Prostate gland (tissue), 2 donors: ENCODE measurements around the gene MBP. TPM values are rescaled to one million over a fixed set of nuclear protein-coding genes. Genes with fewer than 3 reads are reported as not detected.

Source experiments
- DNase-seq: peaks from one replicate; pipeline ENCODE4 v3.0.0-alpha.2; 2019; ENCODE audit warnings: low spot score
- H3K27ac ChIP-seq, 2 donors: fragments of 200-600 bp; sonication (generic); 2 replicates each; pipeline ENCODE4 v1.5.1; 2017 to 2019
- H3K27me3 ChIP-seq: fragments of 200-600 bp; sonication (generic); replicated peaks from 2 replicates; pipeline ENCODE4 v1.5.1; 2019; ENCODE audit not compliant: insufficient read depth
- H3K36me3 ChIP-seq, 2 donors: fragments of 200-600 bp; sonication (generic); 1 replicate in 1 of 2; 2 replicates in 1 of 2; pipeline versions ENCODE4 v1.5.1 to v1.8.1; 2017 to 2019
- H3K4me1 ChIP-seq: fragments of 200-600 bp; sonication (generic); replicated peaks from 2 replicates; pipeline ENCODE4 v1.5.1; 2019
- H3K4me3 ChIP-seq, 2 donors: fragments of 200-600 bp; sonication (generic); 2 replicates each; pipeline ENCODE4 v1.5.1; 2017 to 2019
- H3K9me3 ChIP-seq: fragments of 200-600 bp; sonication (generic); 2 replicates; pipeline ENCODE4 v1.5.1; 2017
- CTCF ChIP-seq, 4 experiments: fragments of 200-600 bp in 2 of 4; fragments of 450-650 bp in 2 of 4; sonication (generic) in 2 of 4; IDR thresholded peaks; 1 replicate in 3 of 4; 2 replicates in 1 of 4; pipeline ENCODE4 v1.5.1; 2016 to 2019; ENCODE audit warnings: antibody characterized with exemption in 4 of 4, mild to moderate bottlenecking in 2 of 4, moderate library complexity in 2 of 4
- POLR2A ChIP-seq: fragments of 450-650 bp; IDR thresholded peaks from one replicate; pipeline ENCODE4 v1.6.1; 2016; ENCODE audit warnings: antibody characterized with exemption, mild to moderate bottlenecking
- POLR2AphosphoS5 ChIP-seq: sonication (generic); formaldehyde crosslinking; IDR thresholded peaks from one replicate; pipeline ENCODE4 v1.6.1; 2017; ENCODE audit warnings: antibody characterized with exemption
- WGBS: methylation state at CpG from one replicate; pipeline ENCODE4 v1.1.5; 2018; 5-methylcytosine and 5-hydroxymethylcytosine counted together
- intact Hi-C: fragments of 100-400 bp; cut with DNase I; formaldehyde crosslinking; loops from one replicate; pipeline ENCODE4 v1.14.2; 2022
- total RNA-seq, 2 donors: library from RNA; depleted of rRNA; stranded (reverse); fragments of >200 nt; gene quantifications; one replicate each; pipeline ENCODE4 v1.1.0, GENCODE V29; 2016

Gene MBP
- total RNA-seq, 2 donors from 2014 or later = 19.8 to 43.5 TPM

DNA sequence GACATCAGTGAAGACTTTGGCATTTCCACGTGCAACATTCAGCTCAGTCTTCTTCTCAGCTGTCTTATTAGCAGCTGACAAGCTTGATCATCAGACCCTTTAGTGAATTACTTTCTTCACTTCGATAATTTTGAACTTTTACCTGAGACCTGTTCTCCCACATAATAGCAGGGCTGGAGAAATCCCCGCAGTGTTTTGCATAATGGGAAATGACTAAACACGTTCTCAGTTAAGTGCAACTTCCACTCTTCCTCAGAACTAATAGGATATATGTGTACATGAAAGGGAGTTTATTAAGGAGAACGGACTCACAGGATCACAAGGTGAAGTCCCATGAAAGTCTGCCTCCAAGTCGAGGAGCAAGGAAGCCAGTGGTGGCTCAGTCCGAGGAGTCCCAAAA is 28.8 kb upstream of the MBP start:
- Histone ChIP-seq H3K27ac (no peak overlapping the region), H3K9me3 (no peaks in the 10 kb centered on the region), H3K27me3 (peaks cover 3% of the 10 kb centered on the region), H3K4me1 (no peaks in the 10 kb centered on the region), H3K4me3 (no peak overlapping the region), H3K36me3 (no peaks in the 10 kb centered on the region)
- TF ChIP-seq POLR2A = no peak
- TF ChIP-seq CTCF (IDR thresholded peaks at IDR 0.05) = no peak
- no peak for TF ChIP-seq POLR2AphosphoS5
- no peak for DNase-seq
- WGBS = 77% methylated on average over 7 of the region's 7 CpGs
- intact Hi-C loops = no loop called here

DNA sequence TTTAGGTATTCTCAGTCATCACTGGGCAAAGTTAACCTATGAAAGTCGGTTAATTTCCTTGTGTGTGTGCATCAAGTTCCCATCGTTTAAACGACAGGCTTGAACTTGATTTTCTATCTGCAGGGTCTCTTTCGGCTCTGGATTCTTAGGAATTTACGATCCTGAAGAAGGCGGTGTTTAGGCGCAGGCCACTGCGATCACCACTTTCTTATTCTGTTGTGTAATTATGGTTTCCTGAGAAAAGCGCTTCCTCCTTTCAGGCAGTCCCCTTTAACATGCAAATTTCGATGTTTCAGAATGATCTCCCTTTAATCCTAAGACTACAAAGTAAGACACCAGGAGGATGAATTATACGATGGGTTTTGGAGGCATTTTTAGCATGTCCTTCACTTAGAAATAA is 27.9 kb upstream of the MBP start:
- no peak for DNase-seq
- TF ChIP-seq POLR2A (no peak), CTCF (IDR thresholded peaks at IDR 0.05) (no peak), POLR2AphosphoS5 (no peak)
- Histone ChIP-seq H3K9me3 (no peaks in the 10 kb centered on the region), H3K36me3 (no peaks in the 10 kb centered on the region), H3K27me3 (peaks cover 3% of the 10 kb centered on the region), H3K27ac (no peak overlapping the region), H3K4me1 (no peaks in the 10 kb centered on the region), H3K4me3 (no peak overlapping the region)
- intact Hi-C loops = no loop called here
- 34% methylated on average over 11 of the region's 11 CpGs for WGBS

DNA sequence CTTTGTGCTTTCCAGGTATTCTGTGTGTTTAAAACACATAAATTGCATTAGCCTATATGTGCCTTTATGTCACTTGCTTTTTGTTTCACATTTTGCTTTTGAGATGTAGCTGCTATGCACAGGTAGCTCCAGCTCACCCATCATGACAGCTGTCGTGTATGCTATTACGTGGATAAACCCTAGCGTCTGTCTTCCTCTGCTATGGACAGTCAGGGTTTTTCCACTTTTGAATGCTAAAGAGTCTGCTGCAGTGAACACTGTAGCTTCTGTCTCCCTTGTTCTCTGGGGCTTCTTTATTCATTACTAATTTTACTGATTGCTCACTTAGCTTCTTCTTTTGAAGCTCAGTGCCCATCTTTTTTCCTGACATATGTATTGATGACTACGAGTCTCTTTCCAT is 24.7 kb upstream of the MBP start:
- 81% methylated on average over 4 of the region's 4 CpGs for WGBS
- Histone ChIP-seq H3K36me3 (no peaks in the 10 kb centered on the region), H3K27me3 (no peaks in the 10 kb centered on the region), H3K4me3 (no peak overlapping the region), H3K9me3 (no peaks in the 10 kb centered on the region), H3K27ac (no peak overlapping the region), H3K4me1 (no peaks in the 10 kb centered on the region)
- TF ChIP-seq CTCF (IDR thresholded peaks at IDR 0.05) (no peak), POLR2AphosphoS5 (no peak), POLR2A (no peak)
- DNase-seq = no peak
- intact Hi-C loops = no loop called here

DNA sequence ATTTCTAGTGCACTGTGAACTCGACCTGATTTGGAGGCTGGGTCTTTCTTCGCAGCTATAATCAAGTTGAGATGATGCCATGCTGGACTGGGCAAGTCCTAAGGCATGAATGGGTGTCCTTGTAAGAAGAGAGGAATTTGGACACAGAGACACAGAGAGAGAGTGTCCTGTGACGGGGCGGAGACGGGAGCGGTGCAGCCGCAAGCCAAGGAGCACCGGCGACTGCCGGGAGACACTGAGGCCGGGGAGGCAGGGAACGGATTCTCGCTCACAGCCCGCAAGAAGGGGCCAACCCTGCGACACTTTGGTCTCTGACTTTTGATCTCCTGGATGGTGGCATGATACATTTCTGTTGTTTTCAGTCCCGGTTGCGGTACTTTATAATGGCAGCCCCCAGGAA is 22.4 kb upstream of the MBP start:
- H3K4me3 ChIP-seq = no peak overlapping the region
- WGBS = 91% methylated on average over 17 of the region's 17 CpGs
- H3K9me3 ChIP-seq = no peaks in the 10 kb centered on the region
- H3K27ac ChIP-seq = no peak overlapping the region
- no peak for TF ChIP-seq POLR2A
- intact Hi-C loops = no loop called here
- no peaks in the 10 kb centered on the region for H3K4me1 ChIP-seq
- H3K27me3 ChIP-seq = no peaks in the 10 kb centered on the region
- H3K36me3 ChIP-seq = no peaks in the 10 kb centered on the region
- DNase-seq = no peak

DNA sequence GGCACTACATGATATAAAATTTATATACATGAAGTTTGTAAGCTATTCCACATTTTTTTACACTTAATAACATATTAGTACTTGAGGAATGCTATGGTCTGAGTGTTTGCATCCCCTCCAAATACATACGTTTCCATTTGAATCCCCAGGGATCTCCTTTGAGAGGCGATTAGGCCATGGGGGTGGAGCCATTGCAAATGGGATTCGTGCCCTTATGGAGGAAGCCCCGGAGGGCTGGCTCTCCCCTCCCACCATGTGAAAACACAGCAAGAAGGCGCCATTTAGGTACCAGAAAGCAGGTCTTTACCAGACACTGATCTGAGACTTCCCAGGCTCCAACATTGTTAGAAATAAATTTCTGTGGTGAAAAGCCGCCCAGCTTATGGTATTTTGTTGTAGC is 20.8 kb upstream of the MBP start:
- 92% methylated on average over 6 of the region's 6 CpGs for WGBS
- Histone ChIP-seq H3K27me3 (no peaks in the 10 kb centered on the region), H3K36me3 (no peaks in the 10 kb centered on the region), H3K9me3 (no peaks in the 10 kb centered on the region), H3K4me3 (no peak overlapping the region), H3K4me1 (no peaks in the 10 kb centered on the region), H3K27ac (no peak overlapping the region)
- intact Hi-C loops = no loop called here
- TF ChIP-seq CTCF (IDR thresholded peaks at IDR 0.05) = no peak
- TF ChIP-seq POLR2A = no peak
- TF ChIP-seq POLR2AphosphoS5 = no peak
- DNase-seq = no peak
